22Rv1 (cell line): ENCODE data around the gene EMP2.

ENCODE experiments used
- H3K27ac ChIP-seq: fragments of 450-650 bp; 2 replicates; pipeline ENCODE4 v1.5.1; 2017
- ZFX ChIP-seq: fragments of 450-650 bp; IDR thresholded peaks from 2 replicates; pipeline ENCODE4 v1.6.1; 2017; ENCODE audit warnings: antibody characterized with exemption, borderline replicate concordance
- TF ChIP-seq, protein P1 (sequence below): fragments of 450-650 bp; IDR thresholded peaks from 2 replicates; pipeline ENCODE4 v1.5.1; 2017; ENCODE audit warnings: mild to moderate bottlenecking

EMP2 gene

DNA sequence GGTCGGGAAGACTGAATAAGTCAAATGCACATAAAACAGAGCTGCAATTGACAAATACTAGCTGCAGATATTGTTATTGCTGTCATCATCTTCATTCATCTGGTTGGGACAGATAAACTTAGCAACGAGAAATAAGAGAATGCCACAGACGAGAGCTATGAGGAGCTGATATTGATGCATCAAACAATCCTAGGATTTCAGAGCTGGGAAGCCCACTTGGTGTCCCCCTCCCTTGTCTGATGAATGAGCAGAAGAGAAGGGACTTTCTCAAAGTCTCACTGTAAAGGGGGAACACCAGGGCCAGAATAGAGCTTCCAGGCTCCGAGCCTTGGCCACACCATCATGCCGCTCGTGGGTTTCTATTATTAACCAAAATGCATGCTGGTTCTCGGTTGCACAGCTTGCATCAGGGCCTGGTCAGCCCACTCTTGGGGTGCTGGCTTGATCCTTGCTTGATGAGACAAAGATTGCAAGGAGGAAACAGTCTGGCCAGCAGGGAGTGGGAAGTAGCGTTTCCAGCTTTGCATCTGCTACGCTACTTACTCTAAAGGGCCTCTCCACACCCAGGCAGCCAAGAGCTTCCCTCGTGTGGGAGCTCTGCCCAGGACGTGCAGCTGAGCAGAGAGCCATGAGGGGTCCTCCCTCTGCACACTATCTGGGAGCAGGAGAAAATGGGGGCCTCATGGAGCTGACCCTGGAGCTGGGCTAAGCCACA, 28.4 kb upstream of the EMP2 start:
- no peak for TF ChIP-seq ZFX
- TF ChIP-seq, protein P1, sequence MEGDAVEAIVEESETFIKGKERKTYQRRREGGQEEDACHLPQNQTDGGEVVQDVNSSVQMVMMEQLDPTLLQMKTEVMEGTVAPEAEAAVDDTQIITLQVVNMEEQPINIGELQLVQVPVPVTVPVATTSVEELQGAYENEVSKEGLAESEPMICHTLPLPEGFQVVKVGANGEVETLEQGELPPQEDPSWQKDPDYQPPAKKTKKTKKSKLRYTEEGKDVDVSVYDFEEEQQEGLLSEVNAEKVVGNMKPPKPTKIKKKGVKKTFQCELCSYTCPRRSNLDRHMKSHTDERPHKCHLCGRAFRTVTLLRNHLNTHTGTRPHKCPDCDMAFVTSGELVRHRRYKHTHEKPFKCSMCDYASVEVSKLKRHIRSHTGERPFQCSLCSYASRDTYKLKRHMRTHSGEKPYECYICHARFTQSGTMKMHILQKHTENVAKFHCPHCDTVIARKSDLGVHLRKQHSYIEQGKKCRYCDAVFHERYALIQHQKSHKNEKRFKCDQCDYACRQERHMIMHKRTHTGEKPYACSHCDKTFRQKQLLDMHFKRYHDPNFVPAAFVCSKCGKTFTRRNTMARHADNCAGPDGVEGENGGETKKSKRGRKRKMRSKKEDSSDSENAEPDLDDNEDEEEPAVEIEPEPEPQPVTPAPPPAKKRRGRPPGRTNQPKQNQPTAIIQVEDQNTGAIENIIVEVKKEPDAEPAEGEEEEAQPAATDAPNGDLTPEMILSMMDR, result no peak
- H3K27ac ChIP-seq, result no peak overlapping the region

DNA sequence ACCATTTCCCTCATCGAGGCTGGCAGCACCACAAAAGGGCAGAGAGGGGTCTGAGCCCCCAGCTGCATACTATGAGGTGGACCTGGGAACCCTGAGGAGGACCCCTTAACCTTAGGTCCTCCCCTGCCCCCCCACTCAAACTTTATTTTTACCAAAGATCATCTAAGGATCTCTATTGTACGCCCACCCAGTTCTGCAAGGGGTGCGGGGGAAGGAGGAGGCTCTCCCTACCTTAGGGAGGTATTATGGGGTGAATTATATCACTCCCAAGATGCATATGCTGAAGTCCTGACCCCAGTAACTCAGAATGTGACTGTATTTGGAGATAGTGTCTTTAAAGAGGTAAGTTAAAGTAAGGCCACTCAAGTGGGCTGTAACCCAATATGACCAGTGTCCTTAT, 26.8 kb upstream of the EMP2 start:
- H3K27ac ChIP-seq, result no peak overlapping the region
- no peak for TF ChIP-seq ZFX
- TF ChIP-seq, protein P1, result no peak

DNA sequence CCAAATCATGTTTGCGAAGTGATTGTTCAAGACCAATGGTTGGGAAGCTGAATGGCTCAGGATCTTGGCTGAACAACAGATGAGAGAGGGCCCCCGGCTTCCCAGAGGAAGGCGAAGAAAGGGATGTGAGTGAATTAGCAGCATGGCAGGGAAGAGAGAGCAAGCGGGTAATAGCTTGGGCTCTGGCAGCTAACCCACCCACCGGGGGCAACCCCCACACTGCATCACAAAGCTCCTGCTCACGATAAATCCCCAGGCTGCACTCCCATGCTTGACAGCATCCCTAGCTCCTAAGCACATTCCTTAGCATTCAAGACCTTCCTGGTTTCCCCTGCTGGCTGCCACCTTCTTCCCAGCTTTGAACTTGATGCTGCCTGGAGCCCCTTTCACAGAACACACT, 26.2 kb upstream of the EMP2 start:
- H3K27ac ChIP-seq, result no peak overlapping the region
- no peak for TF ChIP-seq ZFX
- TF ChIP-seq, protein P1, result no peak

GRCh38 chr16:10605636-10606035, 25.2 kb upstream of the EMP2 start:
- no peak overlapping the region for H3K27ac ChIP-seq
- TF ChIP-seq ZFX, result no peak
- TF ChIP-seq, protein P1, result no peak

- no peak for TF ChIP-seq ZFX
- TF ChIP-seq, protein P1, result no peak
These were observed 21.3 kb upstream of the EMP2 start for GRCh38 chr16:10601444-10602408.

GRCh38 chr16:10600782-10601443, 20.5 kb upstream of the EMP2 start:
- no peak overlapping the region for H3K27ac ChIP-seq
- TF ChIP-seq, protein P1, result no peak
- no peak for TF ChIP-seq ZFX

More at GRCh38 chr16:10601444-10602408, 21.3 kb upstream of the EMP2 start:
- no peak overlapping the region for H3K27ac ChIP-seq
